ENCODE data around the gene CLDN5.

GRCh38 chr22:19526702-19527111 is 2.5 kb upstream of the CLDN5 start:
- TF ChIP-seq, protein P1, sequence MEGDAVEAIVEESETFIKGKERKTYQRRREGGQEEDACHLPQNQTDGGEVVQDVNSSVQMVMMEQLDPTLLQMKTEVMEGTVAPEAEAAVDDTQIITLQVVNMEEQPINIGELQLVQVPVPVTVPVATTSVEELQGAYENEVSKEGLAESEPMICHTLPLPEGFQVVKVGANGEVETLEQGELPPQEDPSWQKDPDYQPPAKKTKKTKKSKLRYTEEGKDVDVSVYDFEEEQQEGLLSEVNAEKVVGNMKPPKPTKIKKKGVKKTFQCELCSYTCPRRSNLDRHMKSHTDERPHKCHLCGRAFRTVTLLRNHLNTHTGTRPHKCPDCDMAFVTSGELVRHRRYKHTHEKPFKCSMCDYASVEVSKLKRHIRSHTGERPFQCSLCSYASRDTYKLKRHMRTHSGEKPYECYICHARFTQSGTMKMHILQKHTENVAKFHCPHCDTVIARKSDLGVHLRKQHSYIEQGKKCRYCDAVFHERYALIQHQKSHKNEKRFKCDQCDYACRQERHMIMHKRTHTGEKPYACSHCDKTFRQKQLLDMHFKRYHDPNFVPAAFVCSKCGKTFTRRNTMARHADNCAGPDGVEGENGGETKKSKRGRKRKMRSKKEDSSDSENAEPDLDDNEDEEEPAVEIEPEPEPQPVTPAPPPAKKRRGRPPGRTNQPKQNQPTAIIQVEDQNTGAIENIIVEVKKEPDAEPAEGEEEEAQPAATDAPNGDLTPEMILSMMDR (IDR thresholded peaks at IDR 0.05; ENCODE audit: poor library complexity, severe bottlenecking), result no peak
- TF ChIP-seq EZH2 (IDR thresholded peaks at IDR 0.05; ENCODE audit: borderline replicate concordance, insufficient read depth, low read length, poor library complexity, severe bottlenecking), result no peak
- TF ChIP-seq RAD21 (conservative IDR thresholded peaks at IDR 0.05), result no peak
- TF ChIP-seq SMC3 (conservative IDR thresholded peaks at IDR 0.05; ENCODE audit: poor library complexity), result no peak
